ENCODE results near the gene NIM1K.
"Not testable (repeated sequence)": the region's sequence is repeated elsewhere in the genome, so short reads cannot be mapped to it uniquely, and the experiment has no call there.

Gene NIM1K

GRCh38 chr5:43243270-43243669 lies 51.2 kb downstream of the NIM1K start:
- TF ChIP-seq CTCF (IDR thresholded peaks at IDR 0.05; ENCODE audit: low read depth, low read length), result no peak
- H3K4me3 ChIP-seq (ENCODE audit: low read depth, low read length), result no peak overlapping the region

GRCh38 chr5:43244823-43245565 lies 53.0 kb downstream of the NIM1K start:
- no peak overlapping the region for H3K4me3 ChIP-seq (ENCODE audit: low read depth, low read length)
- no peak for TF ChIP-seq CTCF (IDR thresholded peaks at IDR 0.05; ENCODE audit: low read depth, low read length)

GRCh38 chr5:43245724-43246385 lies 53.8 kb downstream of the NIM1K start:
- no peak for TF ChIP-seq CTCF (IDR thresholded peaks at IDR 0.05; ENCODE audit: low read depth, low read length)
- no peak overlapping the region for H3K4me3 ChIP-seq (ENCODE audit: low read depth, low read length)

GRCh38 chr5:43251754-43252153 lies 59.7 kb downstream of the NIM1K start:
- H3K4me3 ChIP-seq (ENCODE audit: low read depth, low read length), result no peak overlapping the region
- TF ChIP-seq CTCF (IDR thresholded peaks at IDR 0.05; ENCODE audit: low read depth, low read length), result no peak

GRCh38 chr5:43255704-43256103 lies 63.7 kb downstream of the NIM1K start:
- no peak overlapping the region for H3K4me3 ChIP-seq (ENCODE audit: low read depth, low read length)
- TF ChIP-seq CTCF (IDR thresholded peaks at IDR 0.05; ENCODE audit: low read depth, low read length), result no peak

- no peak for TF ChIP-seq CTCF (IDR thresholded peaks at IDR 0.05; ENCODE audit: low read depth, low read length)
- H3K4me3 ChIP-seq (ENCODE audit: low read depth, low read length), result no peak overlapping the region
These were observed 64.4 kb downstream of the NIM1K start for GRCh38 chr5:43256261-43256966.

GRCh38 chr5:43258116-43258515 lies 66.1 kb downstream of the NIM1K start:
- H3K4me3 ChIP-seq (ENCODE audit: low read depth, low read length), result no peak overlapping the region
- no peak for TF ChIP-seq CTCF (IDR thresholded peaks at IDR 0.05; ENCODE audit: low read depth, low read length)

- H3K4me3 ChIP-seq (ENCODE audit: low read depth, low read length), result not testable (repeated sequence)
These were observed 70.2 kb downstream of the NIM1K start for GRCh38 chr5:43262269-43262668.

All from WI38 (cell line).